ENCODE data around the gene MCC. TPM values are rescaled to one million over a fixed set of nuclear protein-coding genes. Genes with fewer than 3 reads are reported as not detected.

Gene MCC
- total RNA-seq, 1 donor from 2014 or later: 33.9 TPM

GRCh38 chr5:113071401-113071800, 416.9 kb downstream of the MCC start:
- Mint-ChIP-seq H3K4me3 (no peak overlapping the region), H3K27ac (no peak overlapping the region), H3K4me1 (no peaks in the 10 kb centered on the region), H3K27me3 (ENCODE audit: low read depth) (no peaks in the 10 kb centered on the region), H3K36me3 (peaks cover 44% of the 10 kb centered on the region), H3K9me3 (peaks cover 13% of the 10 kb centered on the region)
- no peak for DNase-seq (ENCODE audit: low spot score in 2 of 2, unreplicated experiment in 2 of 2)
- no peak for TF ChIP-seq CTCF (IDR thresholded peaks at IDR 0.05; ENCODE audit: unreplicated experiment)

GRCh38 chr5:113070901-113071300, 417.4 kb downstream of the MCC start:
- no peak overlapping the region for H3K27ac Mint-ChIP-seq
- no peak for TF ChIP-seq CTCF (IDR thresholded peaks at IDR 0.05; ENCODE audit: unreplicated experiment)
- H3K9me3 Mint-ChIP-seq: peaks cover 8% of the 10 kb centered on the region
- no peak for DNase-seq (ENCODE audit: low spot score in 2 of 2, unreplicated experiment in 2 of 2)
- H3K4me1 Mint-ChIP-seq: no peaks in the 10 kb centered on the region
- H3K27me3 Mint-ChIP-seq (ENCODE audit: low read depth): no peaks in the 10 kb centered on the region
- H3K4me3 Mint-ChIP-seq: no peak overlapping the region
- H3K36me3 Mint-ChIP-seq: peaks cover 39% of the 10 kb centered on the region

- Mint-ChIP-seq H3K9me3 (no peaks in the 10 kb centered on the region), H3K4me1 (no peaks in the 10 kb centered on the region), H3K27ac (no peak overlapping the region), H3K36me3 (peaks cover 34% of the 10 kb centered on the region), H3K27me3 (ENCODE audit: low read depth) (no peaks in the 10 kb centered on the region), H3K4me3 (no peak overlapping the region)
- no peak for TF ChIP-seq CTCF (IDR thresholded peaks at IDR 0.05; ENCODE audit: unreplicated experiment)
- no peak for DNase-seq (ENCODE audit: low spot score in 2 of 2, unreplicated experiment in 2 of 2)
Observed at GRCh38 chr5:113068559-113068958, 419.7 kb downstream of the MCC start.

- DNase-seq (ENCODE audit: low spot score in 2 of 2, unreplicated experiment in 2 of 2): no peak
- no peaks in the 10 kb centered on the region for H3K27me3 Mint-ChIP-seq (ENCODE audit: low read depth)
- peaks cover 33% of the 10 kb centered on the region for H3K36me3 Mint-ChIP-seq
- H3K9me3 Mint-ChIP-seq: no peaks in the 10 kb centered on the region
- no peaks in the 10 kb centered on the region for H3K4me1 Mint-ChIP-seq
- H3K4me3 Mint-ChIP-seq: no peak overlapping the region
- no peak overlapping the region for H3K27ac Mint-ChIP-seq
- TF ChIP-seq CTCF (IDR thresholded peaks at IDR 0.05; ENCODE audit: unreplicated experiment): no peak
Observed at GRCh38 chr5:113067635-113068344, 420.5 kb downstream of the MCC start.

- Mint-ChIP-seq H3K27ac (no peak overlapping the region), H3K36me3 (peaks cover 30% of the 10 kb centered on the region), H3K9me3 (no peaks in the 10 kb centered on the region), H3K4me3 (no peak overlapping the region), H3K27me3 (ENCODE audit: low read depth) (no peaks in the 10 kb centered on the region), H3K4me1 (peaks cover 18% of the 10 kb centered on the region)
- no peak for DNase-seq (ENCODE audit: low spot score in 2 of 2, unreplicated experiment in 2 of 2)
- no peak for TF ChIP-seq CTCF (IDR thresholded peaks at IDR 0.05; ENCODE audit: unreplicated experiment)
Observed at GRCh38 chr5:113065626-113066025, 422.6 kb downstream of the MCC start.

Measured in mesothelial cell of epicardium (in vitro differentiated cells).